Neural cell (in vitro differentiated cells): ENCODE measurements around the gene PTMS.

Experiments used
- EP300 ChIP-seq: fragments of 450-650 bp; conservative IDR thresholded peaks from 2 replicates; pipeline ENCODE4 v1.6.1; 2014; ENCODE audit warnings: antibody characterized with exemption, mild to moderate bottlenecking, moderate library complexity; ENCODE audit not compliant: poor library complexity, severe bottlenecking
- EZH2 ChIP-seq: fragments of 200-600, 300-800 bp; shearing (Covaris generic), sonication (generic); IDR thresholded peaks from 2 replicates; pipeline ENCODE4 v1.6.1; 2014; ENCODE audit warnings: antibody characterized with exemption, low read length, borderline replicate concordance, mild to moderate bottlenecking; ENCODE audit not compliant: insufficient read depth, poor library complexity, severe bottlenecking
- MXI1 ChIP-seq: fragments of 450-650 bp; conservative IDR thresholded peaks from 2 replicates; pipeline ENCODE4 v1.6.1; 2014; ENCODE audit warnings: antibody characterized with exemption, mild to moderate bottlenecking; ENCODE audit not compliant: poor library complexity, severe bottlenecking
- POLR2AphosphoS5 ChIP-seq: IDR thresholded peaks from 2 replicates; pipeline ENCODE4 v1.6.1; 2012
- RAD21 ChIP-seq: fragments of 450-650 bp; conservative IDR thresholded peaks from 2 replicates; pipeline ENCODE4 v1.6.1; 2014; ENCODE audit warnings: antibody characterized with exemption, mild to moderate bottlenecking, moderate library complexity
- TAF1 ChIP-seq: IDR thresholded peaks from 2 replicates; pipeline ENCODE4 v1.6.1; 2012; ENCODE audit warnings: low read depth
- TF ChIP-seq, protein P1 (sequence below): fragments of 450-650 bp; IDR thresholded peaks from 2 replicates; pipeline ENCODE4 v1.5.1; 2014; ENCODE audit warnings: antibody characterized with exemption, mild to moderate bottlenecking, moderate library complexity; ENCODE audit not compliant: poor library complexity, severe bottlenecking

DNA sequence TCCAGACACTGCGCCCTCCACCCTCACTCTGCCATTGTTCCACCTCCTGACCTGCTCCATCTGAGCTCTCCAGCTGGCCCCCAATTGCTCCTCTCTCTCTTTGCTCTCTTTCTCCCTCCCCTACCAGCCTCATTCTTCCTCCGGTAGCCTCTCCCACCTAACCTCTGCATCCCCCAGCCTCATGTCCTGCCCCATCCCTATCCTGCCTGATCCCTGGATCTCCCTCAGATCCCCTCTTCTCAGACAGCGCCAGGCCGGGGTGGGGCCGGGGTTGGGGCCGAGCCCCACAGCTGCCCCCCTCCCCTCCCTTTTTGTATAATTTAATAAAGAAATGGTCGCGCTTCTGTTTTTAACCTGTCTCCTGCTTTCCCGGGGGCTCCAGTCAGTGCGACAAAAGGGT, 4.4 kb downstream of the PTMS start:
- TF ChIP-seq POLR2AphosphoS5 = no peak
- TF ChIP-seq, protein P1, sequence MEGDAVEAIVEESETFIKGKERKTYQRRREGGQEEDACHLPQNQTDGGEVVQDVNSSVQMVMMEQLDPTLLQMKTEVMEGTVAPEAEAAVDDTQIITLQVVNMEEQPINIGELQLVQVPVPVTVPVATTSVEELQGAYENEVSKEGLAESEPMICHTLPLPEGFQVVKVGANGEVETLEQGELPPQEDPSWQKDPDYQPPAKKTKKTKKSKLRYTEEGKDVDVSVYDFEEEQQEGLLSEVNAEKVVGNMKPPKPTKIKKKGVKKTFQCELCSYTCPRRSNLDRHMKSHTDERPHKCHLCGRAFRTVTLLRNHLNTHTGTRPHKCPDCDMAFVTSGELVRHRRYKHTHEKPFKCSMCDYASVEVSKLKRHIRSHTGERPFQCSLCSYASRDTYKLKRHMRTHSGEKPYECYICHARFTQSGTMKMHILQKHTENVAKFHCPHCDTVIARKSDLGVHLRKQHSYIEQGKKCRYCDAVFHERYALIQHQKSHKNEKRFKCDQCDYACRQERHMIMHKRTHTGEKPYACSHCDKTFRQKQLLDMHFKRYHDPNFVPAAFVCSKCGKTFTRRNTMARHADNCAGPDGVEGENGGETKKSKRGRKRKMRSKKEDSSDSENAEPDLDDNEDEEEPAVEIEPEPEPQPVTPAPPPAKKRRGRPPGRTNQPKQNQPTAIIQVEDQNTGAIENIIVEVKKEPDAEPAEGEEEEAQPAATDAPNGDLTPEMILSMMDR = no peak
- TF ChIP-seq EP300 = no peak
- TF ChIP-seq MXI1 = no peak
- no peak for TF ChIP-seq RAD21
- no peak for TF ChIP-seq EZH2
- no peak for TF ChIP-seq TAF1
